GM23248 (cell line): ENCODE results near the gene RPP25L. TPM values are rescaled to one million over a fixed set of nuclear protein-coding genes. Genes with fewer than 3 reads are reported as not detected.

Experiments
- DNase-seq: peaks from one replicate; pipeline ENCODE4 v3.0.0-alpha.2; 2015
- H2AFZ ChIP-seq: fragments of 200-600 bp; sonication (generic); 2 replicates; pipeline ENCODE4 v1.6.1; 2016; ENCODE audit warnings: antibody characterized with exemption
- H3F3A ChIP-seq: fragments of 200-600 bp; sonication (generic); 2 replicates; pipeline ENCODE4 v1.6.1; 2016; ENCODE audit warnings: mild to moderate bottlenecking, antibody characterized with exemption, mixed run types; ENCODE audit not compliant: insufficient read depth
- H3K27ac ChIP-seq: fragments of 200-600 bp; sonication (generic); 2 replicates; pipeline ENCODE4 v1.5.1; 2016; ENCODE audit warnings: mild to moderate bottlenecking
- H3K27me3 ChIP-seq: fragments of 200-600 bp; sonication (generic); replicated peaks from 2 replicates; pipeline ENCODE4 v1.6.1; 2016; ENCODE audit warnings: mild to moderate bottlenecking; ENCODE audit not compliant: insufficient read depth
- H3K36me3 ChIP-seq: fragments of 200-600 bp; sonication (generic); 2 replicates; pipeline ENCODE4 v1.6.1; 2016; ENCODE audit warnings: low read depth, mild to moderate bottlenecking
- H3K4me1 ChIP-seq: fragments of 200-600 bp; sonication (generic); 2 replicates; pipeline ENCODE4 v1.6.1; 2016; ENCODE audit warnings: mild to moderate bottlenecking; ENCODE audit not compliant: insufficient read depth
- H3K4me2 ChIP-seq: fragments of 200-600 bp; sonication (generic); one replicate; pipeline ENCODE4 v1.6.1; 2016; ENCODE audit warnings: mild to moderate bottlenecking; ENCODE audit not compliant: unreplicated experiment
- H3K4me3 ChIP-seq: fragments of 200-600 bp; sonication (generic); 2 replicates; pipeline ENCODE4 v1.5.1; 2016; ENCODE audit warnings: mild to moderate bottlenecking
- H3K79me2 ChIP-seq: fragments of 200-600 bp; sonication (generic); 2 replicates; pipeline ENCODE4 v1.6.1; 2016; ENCODE audit warnings: mild to moderate bottlenecking; ENCODE audit not compliant: insufficient read depth
- H3K9ac ChIP-seq: fragments of 200-600 bp; sonication (generic); 2 replicates; pipeline ENCODE4 v1.6.1; 2016; ENCODE audit warnings: mild to moderate bottlenecking
- H3K9me2 ChIP-seq: fragments of 200-600 bp; sonication (generic); 2 replicates; pipeline ENCODE4 v1.6.1; 2016; ENCODE audit warnings: mixed run types, mild to moderate bottlenecking, moderate library complexity; ENCODE audit not compliant: insufficient read depth
- H3K9me3 ChIP-seq: fragments of 200-600 bp; sonication (generic); one replicate; pipeline ENCODE4 v1.6.1; 2017; ENCODE audit warnings: low read depth
- H4K20me1 ChIP-seq: fragments of 200-600 bp; sonication (generic); 2 replicates; pipeline ENCODE4 v1.6.0; 2016; ENCODE audit not compliant: insufficient read depth
- EZH2 ChIP-seq: fragments of 200-600 bp; sonication (generic); IDR thresholded peaks from 2 replicates; pipeline ENCODE4 v1.6.1; 2018; ENCODE audit warnings: antibody characterized with exemption, mild to moderate bottlenecking; ENCODE audit not compliant: insufficient read depth, poor library complexity, severe bottlenecking
- EZH2phosphoT487 ChIP-seq: fragments of 200-600 bp; sonication (generic); IDR thresholded peaks from 2 replicates; pipeline ENCODE4 v1.6.1; 2018; ENCODE audit warnings: antibody characterized with exemption, moderate library complexity, mild to moderate bottlenecking, low read depth; ENCODE audit not compliant: insufficient read depth
- WGBS, 2 experiments: methylation state at CpG; one replicate each; pipeline ENCODE4 v1.1.6; 2015 to 2017; ENCODE audit warnings: low lambda C conversion rate in 2 of 2, low coverage in 1 of 2; ENCODE audit errors: missing lambda C conversion rate in 2 of 2; 5-methylcytosine and 5-hydroxymethylcytosine counted together
- in situ Hi-C: fragments of 300-500 bp; cut with MboI; formaldehyde crosslinking; loops from 2 replicates; pipeline ENCODE4 v1.15.0; 2020
- polyA plus RNA-seq: library from polyadenylated mRNA; unstranded; fragments of >200 nt; fragmentation: Nextera tagmentation; extraction: Ambion mirVana; gene quantifications from 2 replicates; pipeline ENCODE4 v1.2.1, GENCODE V29; 2016
- total RNA-seq: library from RNA; depleted of rRNA; stranded (reverse); fragments of >200 nt; shearing (Covaris generic); gene quantifications from 2 replicates; pipeline ENCODE4 v1.2.3, GENCODE V29; 2014

The RPP25L gene
- total and polyA plus RNA-seq, 2 experiments from 2014 or later, result 16.9 to 21.0 TPM

- H3K9me3 ChIP-seq, result no peaks in the 10 kb centered on the region
- H3K27ac ChIP-seq, result no peak overlapping the region
- no peaks in the 10 kb centered on the region for H3K79me2 ChIP-seq
- WGBS, 2 experiments, result 52 to 54% methylated on average over 10 to 11 of the region's 11 CpGs
- no peak overlapping the region for H3K4me3 ChIP-seq
- no peak for DNase-seq
- no peaks in the 10 kb centered on the region for H3F3A ChIP-seq
- H3K27me3 ChIP-seq, result peaks cover 73% of the 10 kb centered on the region
- no peaks in the 10 kb centered on the region for H4K20me1 ChIP-seq
- no peak overlapping the region for H3K4me2 ChIP-seq
- no peak overlapping the region for H3K9ac ChIP-seq
- no peaks in the 10 kb centered on the region for H3K4me1 ChIP-seq
- H3K9me2 ChIP-seq, result no peaks in the 10 kb centered on the region
- no peak for TF ChIP-seq EZH2phosphoT487
- TF ChIP-seq EZH2, result no peak
- in situ Hi-C loops, result no loop called here
- H3K36me3 ChIP-seq, result no peaks in the 10 kb centered on the region
- no peak overlapping the region for H2AFZ ChIP-seq
Observed at GRCh38 chr9:34585946-34586669, 25.8 kb downstream of the RPP25L start.

- peaks cover 65% of the 10 kb centered on the region for H3K27me3 ChIP-seq
- no peaks in the 10 kb centered on the region for H3F3A ChIP-seq
- H3K79me2 ChIP-seq, result no peaks in the 10 kb centered on the region
- no peaks in the 10 kb centered on the region for H4K20me1 ChIP-seq
- DNase-seq, result no peak
- H3K9ac ChIP-seq, result no peak overlapping the region
- no peak overlapping the region for H3K4me2 ChIP-seq
- in situ Hi-C loops, result no loop called here
- TF ChIP-seq EZH2 (no peak), EZH2phosphoT487 (no peak)
- no peak overlapping the region for H3K4me3 ChIP-seq
- no peaks in the 10 kb centered on the region for H3K9me3 ChIP-seq
- no peaks in the 10 kb centered on the region for H3K4me1 ChIP-seq
- 77 to 81% methylated on average over 5 of the region's 5 CpGs for WGBS, 2 experiments
- H3K9me2 ChIP-seq, result no peaks in the 10 kb centered on the region
- H3K27ac ChIP-seq, result no peak overlapping the region
- no peaks in the 10 kb centered on the region for H3K36me3 ChIP-seq
- H2AFZ ChIP-seq, result no peak overlapping the region
Observed at GRCh38 chr9:34584970-34585369, 26.9 kb downstream of the RPP25L start.

- Histone ChIP-seq H3K9me2 (no peaks in the 10 kb centered on the region), H3K27me3 (peaks cover 61% of the 10 kb centered on the region), H3K9ac (no peak overlapping the region), H3K79me2 (no peaks in the 10 kb centered on the region), H3K36me3 (no peaks in the 10 kb centered on the region), H2AFZ (no peak overlapping the region), H3K27ac (no peak overlapping the region), H3K4me2 (no peak overlapping the region), H4K20me1 (no peaks in the 10 kb centered on the region), H3K9me3 (no peaks in the 10 kb centered on the region), H3K4me1 (no peaks in the 10 kb centered on the region), H3K4me3 (no peak overlapping the region), H3F3A (no peaks in the 10 kb centered on the region)
- no peak for DNase-seq
- WGBS, 2 experiments, result 81 to 94% methylated on average over 5 of the region's 5 CpGs
- no peak for TF ChIP-seq EZH2
- TF ChIP-seq EZH2phosphoT487, result no peak
- in situ Hi-C loops, result no loop called here
Observed at GRCh38 chr9:34582787-34583186, 29.1 kb downstream of the RPP25L start.

GRCh38 chr9:34581318-34581717 lies 30.6 kb downstream of the RPP25L start:
- no peaks in the 10 kb centered on the region for H3K4me1 ChIP-seq
- in situ Hi-C loops, result no loop called here
- H3K79me2 ChIP-seq, result no peaks in the 10 kb centered on the region
- no peaks in the 10 kb centered on the region for H4K20me1 ChIP-seq
- H3K9me3 ChIP-seq, result no peaks in the 10 kb centered on the region
- no peak for TF ChIP-seq EZH2phosphoT487
- no peak for TF ChIP-seq EZH2
- H3F3A ChIP-seq, result no peaks in the 10 kb centered on the region
- H3K9me2 ChIP-seq, result no peaks in the 10 kb centered on the region
- no peaks in the 10 kb centered on the region for H3K36me3 ChIP-seq
- WGBS, 2 experiments, result 64 to 69% methylated on average over 3 of the region's 3 CpGs
- no peak overlapping the region for H3K27ac ChIP-seq
- H3K4me2 ChIP-seq, result no peak overlapping the region
- H3K27me3 ChIP-seq, result peaks cover 62% of the 10 kb centered on the region
- no peak for DNase-seq
- no peak overlapping the region for H3K9ac ChIP-seq
- no peak overlapping the region for H3K4me3 ChIP-seq
- H2AFZ ChIP-seq, result no peak overlapping the region

- Histone ChIP-seq H3K9me2 (no peaks in the 10 kb centered on the region), H3F3A (no peaks in the 10 kb centered on the region), H2AFZ (no peak overlapping the region), H3K36me3 (no peaks in the 10 kb centered on the region), H3K27ac (no peak overlapping the region), H3K4me2 (no peak overlapping the region), H3K4me3 (no peak overlapping the region), H4K20me1 (no peaks in the 10 kb centered on the region), H3K4me1 (no peaks in the 10 kb centered on the region), H3K27me3 (peaks cover 60% of the 10 kb centered on the region), H3K79me2 (no peaks in the 10 kb centered on the region), H3K9me3 (no peaks in the 10 kb centered on the region), H3K9ac (no peak overlapping the region)
- WGBS, 2 experiments, result 85 to 86% methylated on average over 8 of the region's 8 CpGs
- no peak for DNase-seq
- no peak for TF ChIP-seq EZH2phosphoT487
- no peak for TF ChIP-seq EZH2
- in situ Hi-C loops, result no loop called here
Observed at GRCh38 chr9:34580358-34580757, 31.5 kb downstream of the RPP25L start.
